HCT116 (cell line): ENCODE data around the gene DOCK9.
"Not testable (repeated sequence)": the region's sequence is repeated elsewhere in the genome, so short reads cannot be mapped to it uniquely, and the experiment has no call there.

ENCODE experiments used
- CEBPB ChIP-seq: IDR thresholded peaks from 2 replicates; pipeline ENCODE4 v1.6.1; 2012; ENCODE audit warnings: low read depth
- EZH2 ChIP-seq: fragments of 200-600 bp; sonication (generic); IDR thresholded peaks from 2 replicates; pipeline ENCODE4 v1.6.1; 2017; ENCODE audit warnings: antibody characterized with exemption, mixed run types
- RAD21 ChIP-seq: IDR thresholded peaks from 2 replicates; pipeline ENCODE4 v1.6.1; 2012; ENCODE audit warnings: low read depth, mild to moderate bottlenecking
- REST ChIP-seq: IDR thresholded peaks from 2 replicates; pipeline ENCODE4 v1.6.1; 2012; ENCODE audit warnings: low read depth
- TF ChIP-seq, protein P1 (sequence below): IDR thresholded peaks from 2 replicates; pipeline ENCODE4 v1.6.1; 2011; ENCODE audit warnings: mild to moderate bottlenecking, low read length, moderate library complexity; ENCODE audit not compliant: insufficient replicate concordance; ENCODE audit errors: extremely low read depth

DNA sequence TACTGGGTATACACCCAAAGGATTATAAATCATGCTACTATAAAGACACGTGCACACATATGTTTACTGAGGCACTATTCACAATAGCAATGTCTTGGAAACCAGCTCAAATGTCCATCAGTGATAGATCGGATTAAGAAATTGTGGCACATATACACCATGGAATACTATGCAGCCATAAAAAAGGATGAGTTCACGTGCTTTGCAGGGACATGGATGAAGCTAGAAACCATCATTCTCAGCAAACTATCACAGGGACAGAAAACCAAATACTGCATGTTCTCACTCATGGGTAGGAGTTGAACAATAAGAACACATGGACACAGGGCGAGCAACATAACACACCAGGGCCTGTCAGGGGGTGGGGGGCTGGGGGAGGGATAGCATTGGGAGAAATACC is 223.4 kb downstream of the DOCK9 start:
- TF ChIP-seq RAD21, EZH2, REST, CEBPB: not testable (repeated sequence)
- TF ChIP-seq, protein P1, sequence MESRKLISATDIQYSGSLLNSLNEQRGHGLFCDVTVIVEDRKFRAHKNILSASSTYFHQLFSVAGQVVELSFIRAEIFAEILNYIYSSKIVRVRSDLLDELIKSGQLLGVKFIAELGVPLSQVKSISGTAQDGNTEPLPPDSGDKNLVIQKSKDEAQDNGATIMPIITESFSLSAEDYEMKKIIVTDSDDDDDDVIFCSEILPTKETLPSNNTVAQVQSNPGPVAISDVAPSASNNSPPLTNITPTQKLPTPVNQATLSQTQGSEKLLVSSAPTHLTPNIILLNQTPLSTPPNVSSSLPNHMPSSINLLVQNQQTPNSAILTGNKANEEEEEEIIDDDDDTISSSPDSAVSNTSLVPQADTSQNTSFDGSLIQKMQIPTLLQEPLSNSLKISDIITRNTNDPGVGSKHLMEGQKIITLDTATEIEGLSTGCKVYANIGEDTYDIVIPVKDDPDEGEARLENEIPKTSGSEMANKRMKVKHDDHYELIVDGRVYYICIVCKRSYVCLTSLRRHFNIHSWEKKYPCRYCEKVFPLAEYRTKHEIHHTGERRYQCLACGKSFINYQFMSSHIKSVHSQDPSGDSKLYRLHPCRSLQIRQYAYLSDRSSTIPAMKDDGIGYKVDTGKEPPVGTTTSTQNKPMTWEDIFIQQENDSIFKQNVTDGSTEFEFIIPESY = not testable (repeated sequence)
